Retina (tissue), 1 donor: Measurements from ENCODE around the gene UVSSA.

Experiments
- DNase-seq: peaks from one replicate; pipeline ENCODE4 v3.0.0-alpha.2; 2016

The UVSSA gene, protein sequence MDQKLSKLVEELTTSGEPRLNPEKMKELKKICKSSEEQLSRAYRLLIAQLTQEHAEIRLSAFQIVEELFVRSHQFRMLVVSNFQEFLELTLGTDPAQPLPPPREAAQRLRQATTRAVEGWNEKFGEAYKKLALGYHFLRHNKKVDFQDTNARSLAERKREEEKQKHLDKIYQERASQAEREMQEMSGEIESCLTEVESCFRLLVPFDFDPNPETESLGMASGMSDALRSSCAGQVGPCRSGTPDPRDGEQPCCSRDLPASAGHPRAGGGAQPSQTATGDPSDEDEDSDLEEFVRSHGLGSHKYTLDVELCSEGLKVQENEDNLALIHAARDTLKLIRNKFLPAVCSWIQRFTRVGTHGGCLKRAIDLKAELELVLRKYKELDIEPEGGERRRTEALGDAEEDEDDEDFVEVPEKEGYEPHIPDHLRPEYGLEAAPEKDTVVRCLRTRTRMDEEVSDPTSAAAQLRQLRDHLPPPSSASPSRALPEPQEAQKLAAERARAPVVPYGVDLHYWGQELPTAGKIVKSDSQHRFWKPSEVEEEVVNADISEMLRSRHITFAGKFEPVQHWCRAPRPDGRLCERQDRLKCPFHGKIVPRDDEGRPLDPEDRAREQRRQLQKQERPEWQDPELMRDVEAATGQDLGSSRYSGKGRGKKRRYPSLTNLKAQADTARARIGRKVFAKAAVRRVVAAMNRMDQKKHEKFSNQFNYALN

DNA sequence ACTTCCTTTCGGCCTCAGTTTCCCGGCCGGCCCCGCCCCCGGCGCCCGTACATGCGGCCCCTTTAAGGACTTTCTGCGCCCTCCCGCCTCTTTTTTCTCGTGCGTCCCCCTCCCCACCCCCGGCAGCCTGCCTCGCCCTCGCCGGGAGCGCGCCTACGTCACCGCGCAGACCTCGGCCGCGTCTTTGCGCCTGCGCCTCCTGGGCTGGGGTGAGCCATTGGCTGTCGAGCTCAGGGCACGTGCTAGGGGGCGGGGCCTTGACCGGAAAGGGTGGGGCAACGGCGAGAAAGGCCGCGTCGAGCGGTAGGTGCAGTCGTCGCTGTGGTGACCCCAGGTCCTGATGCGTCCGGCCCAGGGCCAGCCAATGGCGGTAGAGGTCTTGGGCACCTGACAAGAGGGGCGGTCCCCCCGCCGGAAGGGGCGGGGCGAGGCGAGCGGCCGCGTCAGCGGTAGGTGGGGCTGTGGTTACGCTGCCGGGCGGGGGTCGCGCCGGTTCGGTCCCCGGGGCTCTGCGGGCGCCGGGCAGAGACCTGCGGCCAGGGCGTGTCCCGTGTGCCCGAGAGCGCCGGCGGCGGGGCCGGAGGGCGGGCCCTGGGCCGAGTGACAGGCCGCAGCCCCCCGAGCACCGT, at the start of gene UVSSA:
UVSSA (plus strand) TSS at position 428 of the 629 bp plus-strand sequence. CDS start 884 bp downstream, outside the sequence.
- peak; percentile 99 for DNase-seq

DNA sequence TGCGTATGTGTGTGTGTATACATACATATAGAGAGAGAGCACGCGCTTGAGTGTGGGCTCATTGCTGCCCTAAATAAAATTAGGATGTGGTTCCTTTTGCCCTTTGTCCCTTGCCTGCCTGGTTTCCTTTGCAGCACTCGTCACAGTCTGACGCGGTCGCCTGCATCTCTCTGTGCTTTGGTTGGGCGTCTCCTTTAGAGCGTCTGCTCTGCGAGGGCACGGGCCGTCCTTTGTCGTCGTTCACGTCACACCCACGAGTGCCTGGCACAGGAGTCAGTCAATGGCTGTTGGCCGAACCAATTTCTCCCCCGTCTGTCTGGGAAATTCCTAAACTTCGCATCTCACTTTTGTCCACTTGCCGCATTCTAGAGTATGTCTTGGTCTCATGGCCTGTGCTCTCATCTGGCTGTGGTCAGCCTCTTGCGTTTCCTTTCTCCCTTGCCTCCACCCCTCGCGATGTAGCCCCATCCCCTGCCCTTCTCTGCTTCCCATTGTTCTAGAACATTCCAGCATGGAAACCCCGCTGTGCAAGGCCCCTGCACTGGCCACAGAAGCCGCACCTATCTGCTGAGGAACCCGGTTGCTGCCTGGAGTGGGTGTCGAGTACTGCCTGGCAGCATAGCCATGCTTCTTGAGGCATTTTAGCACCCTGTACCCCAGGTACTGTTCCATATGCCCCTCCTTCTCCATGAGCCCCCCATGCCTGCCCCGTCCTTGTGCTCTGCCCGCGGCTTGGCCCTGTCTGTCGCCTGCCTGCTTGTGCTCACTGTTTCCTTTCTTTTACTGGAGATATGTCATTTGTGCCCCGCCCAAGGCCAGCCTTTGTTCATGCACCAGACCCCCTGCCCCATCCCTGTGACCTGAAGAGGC, 49.3 kb upstream of the UVSSA start:
- DNase-seq: no peak

DNA sequence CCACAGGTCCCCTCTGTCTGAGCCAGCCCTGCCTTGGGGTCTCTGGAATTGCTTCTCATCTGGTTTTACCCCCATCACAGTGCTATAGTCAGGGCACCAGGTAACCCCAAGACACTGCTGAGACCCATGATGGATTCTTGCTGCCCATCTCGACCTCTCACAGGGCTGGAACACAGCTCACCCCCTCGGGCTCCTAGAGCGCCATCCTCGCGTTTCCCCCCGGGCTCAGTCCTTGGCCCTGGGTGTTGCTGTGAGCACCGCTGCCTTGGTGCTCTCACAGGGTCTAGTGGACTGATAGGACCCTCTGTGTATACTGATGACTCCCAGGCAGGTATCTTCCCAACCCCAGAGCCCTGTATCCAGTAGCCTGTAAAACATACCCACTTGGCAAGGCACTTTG, 48.5 kb upstream of the UVSSA start:
- DNase-seq: no peak

DNA sequence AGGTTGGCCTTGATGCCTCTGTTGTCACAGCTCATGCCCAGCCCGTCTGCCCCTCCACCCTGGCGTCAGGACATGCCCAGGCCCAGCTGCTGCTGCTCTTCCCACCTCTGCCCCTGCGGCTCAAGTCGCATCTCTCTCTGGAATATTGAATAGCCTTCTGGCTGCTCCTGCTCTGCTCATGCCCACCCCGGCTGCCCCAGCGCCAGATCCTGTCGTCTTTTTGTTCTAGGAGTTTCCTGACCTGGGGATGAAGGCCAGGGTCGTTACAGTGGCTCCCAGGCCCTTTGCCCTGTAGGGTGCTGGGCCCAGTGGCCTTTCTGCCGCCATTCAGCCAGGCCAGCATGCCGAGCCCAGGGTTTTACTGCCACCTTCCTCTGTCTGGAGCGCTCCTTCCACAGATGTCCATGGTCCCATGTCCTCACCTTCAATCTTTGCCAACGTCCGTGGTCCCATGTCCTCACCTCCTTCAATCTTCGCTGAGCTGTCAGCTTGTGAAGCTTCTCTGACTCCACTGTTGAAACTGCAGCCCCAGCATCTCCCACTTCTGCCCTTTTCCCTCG, 47.6 kb upstream of the UVSSA start:
- no peak for DNase-seq

DNA sequence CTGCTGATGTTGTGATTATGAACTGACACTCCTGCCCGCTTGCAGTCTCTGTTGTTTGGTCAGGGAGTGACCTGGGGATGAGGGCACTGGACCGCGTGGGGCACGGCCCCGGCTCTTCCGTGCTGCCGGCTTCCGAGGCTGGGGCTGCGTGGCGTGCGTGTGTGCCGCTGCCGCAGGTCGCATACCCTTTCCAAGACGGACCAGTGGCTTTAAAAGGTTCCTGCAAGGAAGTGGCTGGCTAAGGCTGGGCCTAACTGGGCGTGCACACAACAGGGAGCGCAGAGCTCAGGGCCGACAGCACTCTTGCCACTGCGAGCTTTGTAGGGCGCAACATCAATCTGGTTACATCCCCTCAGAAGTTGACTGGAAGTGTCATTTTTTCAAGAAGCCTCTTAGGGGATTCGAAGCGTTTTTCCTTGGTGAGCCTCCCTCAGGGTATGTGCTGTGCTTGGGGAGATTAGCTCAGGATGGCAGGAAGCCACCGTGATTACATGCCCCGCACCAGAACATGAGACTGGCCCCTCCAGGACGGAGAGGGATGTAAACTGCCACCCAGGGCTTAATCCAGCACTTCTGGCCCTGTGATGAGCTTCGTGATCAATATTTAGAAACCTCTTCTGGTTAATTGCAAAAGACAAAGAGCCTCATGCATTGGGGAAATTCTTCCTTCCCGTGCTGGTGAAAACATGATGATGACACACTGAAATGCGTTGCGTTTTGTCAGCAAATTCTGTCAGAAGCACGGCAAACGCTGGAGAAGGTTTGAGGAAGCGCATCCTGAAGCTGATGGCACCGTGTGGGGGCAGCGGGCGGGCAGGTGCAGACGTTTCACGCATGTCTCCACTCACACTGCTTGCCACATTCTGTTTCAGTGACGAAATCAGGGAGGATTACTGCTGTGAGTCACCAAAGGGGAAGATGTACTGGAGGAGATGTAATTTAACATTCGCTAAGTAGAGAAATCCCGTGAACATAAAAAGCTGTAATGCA, 46.2 kb upstream of the UVSSA start:
- no peak for DNase-seq

DNA sequence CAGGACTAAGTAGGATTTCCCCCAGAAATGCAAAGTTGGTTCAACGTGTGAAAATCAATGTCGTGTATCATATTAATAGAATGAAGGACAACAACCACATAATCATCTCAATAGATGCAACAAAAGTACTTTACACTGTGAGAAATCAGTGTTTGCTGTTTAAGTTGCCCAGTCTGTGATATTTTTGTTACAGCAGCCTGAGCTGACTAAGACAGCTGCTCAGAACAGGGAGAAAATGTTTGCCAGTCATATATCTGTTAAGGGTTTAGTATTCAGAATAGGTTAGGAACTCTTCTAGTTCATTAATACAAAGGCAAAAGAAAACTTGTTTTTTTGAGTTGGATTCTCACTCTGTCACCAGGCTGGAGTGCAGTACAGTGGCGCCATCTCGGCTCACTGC, 44.8 kb upstream of the UVSSA start:
- DNase-seq: no peak

DNA sequence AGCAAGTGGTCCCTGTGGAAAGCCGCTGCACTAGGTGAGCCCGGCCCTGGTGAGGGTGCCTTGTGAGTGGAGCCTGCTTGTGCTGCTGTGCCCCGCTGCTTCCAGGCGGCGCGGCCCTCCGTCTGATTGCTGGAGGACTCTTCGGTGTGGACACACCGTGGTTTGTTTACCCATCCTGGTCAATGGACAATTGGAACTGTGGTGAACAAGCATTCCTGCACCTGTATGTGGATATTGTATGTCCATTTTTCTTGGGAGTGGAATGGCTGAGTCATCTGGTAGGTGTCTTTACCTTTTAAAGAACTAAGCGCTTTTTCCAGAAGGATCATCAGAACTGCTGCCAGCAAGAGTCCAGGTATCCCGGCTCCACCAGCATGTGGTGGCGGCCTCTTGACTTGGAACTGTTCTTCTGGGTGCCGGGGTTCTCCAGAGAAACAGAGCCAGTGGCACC, 41.7 kb upstream of the UVSSA start:
- DNase-seq: no peak

DNA sequence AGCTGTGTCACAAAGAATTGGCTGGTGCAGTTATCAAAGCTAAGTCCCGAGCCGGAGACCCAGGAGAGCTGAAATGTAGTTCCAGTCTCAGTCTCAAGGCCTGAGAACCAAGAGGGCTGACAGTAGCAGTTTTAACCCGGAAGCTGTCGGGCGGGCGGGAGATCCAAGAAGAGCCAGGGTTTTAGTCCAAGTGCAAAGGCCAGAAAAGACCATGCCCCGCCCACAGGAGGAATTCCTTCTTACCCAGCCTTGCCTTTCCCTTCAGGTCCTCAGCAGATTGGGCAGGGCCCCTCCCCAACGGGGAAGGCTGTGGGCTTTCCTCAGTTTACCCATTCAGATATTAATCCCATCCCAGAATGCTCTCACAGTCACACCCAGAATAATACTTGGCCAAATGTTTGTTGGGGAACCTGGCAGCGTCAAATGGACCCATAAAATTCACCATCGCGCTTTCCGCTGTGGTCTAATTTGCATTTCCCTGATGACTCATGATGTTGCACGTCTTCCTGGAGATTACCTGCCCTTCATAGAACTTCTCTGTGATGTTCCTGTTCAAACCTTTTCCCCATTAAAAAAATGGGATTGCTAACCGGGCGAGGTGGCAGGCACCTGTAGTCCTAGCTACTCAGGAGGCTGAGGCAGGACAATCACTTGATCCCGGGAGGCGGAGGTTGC, 41.1 kb upstream of the UVSSA start:
- no peak for DNase-seq

DNA sequence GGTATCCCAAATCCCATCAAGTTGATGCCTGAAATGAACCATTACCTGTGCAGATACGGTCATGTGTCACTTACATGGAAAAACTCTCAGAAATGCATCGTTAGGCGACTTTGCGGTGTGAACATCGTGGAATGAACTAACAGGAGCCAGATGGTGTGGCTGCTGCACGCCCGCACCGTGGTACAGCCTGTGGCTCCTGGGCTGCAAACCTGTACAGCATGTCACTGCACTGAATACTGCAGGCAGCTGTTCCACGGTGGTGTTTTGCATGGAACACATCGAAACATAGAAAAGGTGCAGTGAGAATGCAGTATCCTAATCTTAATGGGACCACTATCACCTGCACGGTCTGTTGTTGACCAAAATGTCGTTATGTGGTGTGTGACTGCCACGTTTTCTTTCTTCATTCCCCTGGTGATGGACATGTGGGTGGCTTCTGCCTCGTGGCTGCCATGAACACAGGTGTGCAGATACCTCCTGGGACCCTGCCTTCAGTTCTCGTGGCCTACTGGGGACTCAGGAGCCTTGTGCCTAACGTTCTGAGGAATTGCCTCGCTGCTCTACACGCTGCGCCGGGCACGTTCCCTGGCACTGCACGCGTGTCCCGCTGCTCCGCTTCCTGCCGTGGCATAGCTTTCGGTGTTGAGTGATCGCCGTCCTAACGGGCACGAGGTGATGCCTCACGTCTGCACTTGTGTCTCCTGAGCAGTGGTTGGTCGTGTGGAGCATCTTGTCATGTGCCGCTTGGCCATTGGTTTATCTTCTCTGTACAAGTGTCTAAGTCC, 38.9 kb upstream of the UVSSA start:
- DNase-seq: no peak

DNA sequence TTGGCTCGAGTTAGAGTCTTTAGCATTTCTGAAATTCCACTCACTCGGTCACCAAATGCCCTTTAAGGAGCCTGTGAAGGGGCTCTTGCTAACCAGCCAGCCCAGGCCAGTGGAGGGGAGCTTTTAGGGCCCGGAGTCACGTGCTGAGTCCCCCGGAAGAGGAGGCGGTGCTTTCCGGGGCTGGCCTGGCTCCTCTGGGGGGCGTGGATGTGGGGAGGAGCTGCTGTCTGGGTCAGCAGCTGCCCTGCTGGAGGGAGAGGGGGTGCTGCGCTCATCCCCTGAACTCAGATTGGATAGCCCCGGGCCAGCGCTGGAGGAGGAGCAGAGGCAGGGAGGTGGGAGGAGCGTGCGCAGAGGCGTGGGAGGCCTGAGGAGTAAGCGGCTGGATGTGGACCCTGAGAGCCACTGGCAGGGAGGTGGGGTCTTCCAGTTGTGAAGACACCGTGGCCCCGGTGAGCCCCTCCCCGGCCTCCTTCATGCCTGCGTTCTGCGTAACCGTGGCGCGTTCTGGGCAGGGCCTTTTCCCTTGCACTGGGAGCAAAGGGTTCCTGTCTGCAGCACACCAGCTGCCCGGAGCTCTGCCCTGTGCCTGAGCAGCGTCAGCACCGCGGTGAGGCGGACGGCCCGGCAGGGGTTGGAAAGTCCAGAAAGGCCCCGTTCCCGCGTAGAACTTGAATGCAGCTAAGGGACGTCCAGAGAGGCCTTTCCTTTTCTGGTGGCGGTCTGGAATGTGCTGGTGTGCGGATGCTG, 37.6 kb upstream of the UVSSA start:
- DNase-seq: peak; percentile 90

DNA sequence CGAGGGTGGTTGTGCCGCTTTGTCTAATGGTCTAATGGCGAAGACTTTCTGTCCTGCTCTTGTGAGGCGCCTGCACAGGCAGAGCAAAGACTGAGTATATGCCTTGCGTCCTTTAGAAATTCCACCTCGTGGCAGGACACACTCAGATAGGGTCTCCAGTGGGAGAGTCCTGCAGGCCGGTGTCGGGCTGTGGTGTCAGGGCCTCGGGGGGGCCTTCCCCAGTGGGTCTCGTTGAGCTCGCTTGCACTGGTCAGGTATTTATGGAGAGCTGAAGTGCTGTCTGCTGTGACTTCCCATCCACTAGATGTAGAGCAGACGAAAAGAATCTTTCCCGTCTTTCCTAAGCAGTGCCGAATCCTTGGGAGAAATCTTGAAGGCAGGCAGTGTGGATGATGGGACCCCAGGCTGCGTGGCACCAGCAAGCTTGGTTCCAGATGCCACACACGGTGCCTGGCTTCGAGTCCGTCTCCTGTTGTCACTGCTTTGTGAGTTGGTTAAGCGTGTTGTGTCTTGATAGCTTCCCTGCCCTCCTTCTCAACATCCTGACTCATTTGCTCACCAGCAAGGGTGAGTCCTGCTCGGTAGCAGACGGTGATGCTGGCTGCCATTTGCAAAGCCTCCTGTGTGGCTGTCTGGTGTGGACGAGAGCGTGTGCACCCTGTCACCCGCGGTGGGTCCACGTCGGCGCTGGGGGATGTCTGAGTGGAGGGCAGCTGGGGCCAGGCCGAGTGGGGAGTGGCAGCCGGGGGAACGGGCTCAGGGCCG, 36.8 kb upstream of the UVSSA start:
- DNase-seq: no peak

DNA sequence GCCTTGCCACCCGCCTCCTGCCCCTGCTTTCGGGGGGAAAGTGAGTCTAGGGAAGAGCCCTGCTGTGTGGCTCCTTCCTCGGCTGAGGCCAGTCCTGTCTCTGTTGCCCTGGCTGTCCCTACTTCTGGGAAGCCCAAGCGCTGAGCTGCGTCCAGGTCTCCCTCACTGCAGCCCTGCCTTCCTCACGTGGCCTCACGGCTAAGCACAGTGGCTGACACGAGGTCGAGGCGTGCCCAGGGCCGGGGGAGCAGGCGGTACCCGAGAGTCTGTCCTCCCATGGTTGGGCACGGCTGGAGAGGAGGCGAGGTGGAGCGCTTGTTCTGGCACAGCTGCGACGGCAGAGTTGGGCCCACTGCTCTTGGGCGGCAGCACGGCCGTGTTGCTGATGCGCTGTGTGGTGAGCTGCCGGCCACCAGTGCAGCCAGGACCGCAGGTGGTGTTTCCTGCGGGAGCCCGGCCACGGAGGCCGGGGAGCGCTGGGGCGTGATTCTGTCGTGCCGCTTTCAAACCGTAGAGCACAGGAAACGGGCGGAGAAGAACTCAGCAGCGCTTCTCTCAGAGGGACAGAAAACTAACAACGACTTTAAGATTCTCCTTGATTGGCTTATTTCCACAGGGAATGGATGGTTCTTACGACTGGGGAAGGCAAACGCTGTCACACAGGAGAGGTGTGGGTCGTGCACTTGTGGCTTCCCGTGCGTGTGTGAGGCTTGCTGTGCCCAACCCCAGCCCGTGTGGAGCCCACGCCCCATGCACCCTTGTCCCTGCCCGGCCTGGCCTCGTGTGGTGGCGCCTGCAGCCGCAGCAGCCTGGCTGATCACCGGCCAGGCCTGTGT, 36.0 kb upstream of the UVSSA start:
- DNase-seq: no peak

DNA sequence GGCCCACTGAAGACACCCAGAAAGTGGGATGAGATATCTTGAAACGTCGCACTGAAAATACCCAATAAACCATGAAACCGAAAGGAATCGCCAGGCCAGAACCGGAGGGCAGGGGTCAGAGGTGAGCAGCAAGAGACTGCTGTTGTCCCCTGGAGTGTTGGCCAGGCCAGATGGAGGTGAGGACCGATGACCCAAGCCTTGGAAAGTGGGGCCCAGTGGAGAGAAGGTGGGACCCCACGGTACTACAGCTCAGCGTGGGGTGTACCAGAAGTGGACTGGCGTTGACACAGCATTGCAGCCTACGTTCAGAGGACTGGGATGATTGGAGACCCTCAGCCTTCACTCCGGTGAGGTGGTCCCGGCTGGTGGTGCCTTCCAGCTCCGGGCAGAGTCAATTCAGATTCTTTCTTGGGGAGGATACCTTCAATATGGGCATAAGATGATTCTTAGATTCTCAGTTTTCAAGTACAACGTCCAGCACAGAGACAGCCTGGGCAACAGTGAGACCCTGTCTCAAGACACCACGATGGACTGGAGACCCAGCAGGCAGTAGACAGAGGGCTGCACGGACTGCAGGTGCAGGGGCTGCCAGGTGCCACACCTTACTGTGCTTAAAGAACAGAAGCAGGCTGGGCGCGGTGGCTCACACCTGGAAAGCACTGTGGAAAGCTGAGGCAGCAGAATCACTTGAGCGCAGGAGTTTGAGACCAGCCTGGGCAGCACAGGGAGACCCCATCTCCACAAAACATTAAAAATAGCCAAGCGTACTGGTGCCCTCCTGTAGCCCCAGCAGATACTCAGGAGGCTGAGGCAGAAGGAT, 34.0 kb upstream of the UVSSA start:
- DNase-seq: no peak

DNA sequence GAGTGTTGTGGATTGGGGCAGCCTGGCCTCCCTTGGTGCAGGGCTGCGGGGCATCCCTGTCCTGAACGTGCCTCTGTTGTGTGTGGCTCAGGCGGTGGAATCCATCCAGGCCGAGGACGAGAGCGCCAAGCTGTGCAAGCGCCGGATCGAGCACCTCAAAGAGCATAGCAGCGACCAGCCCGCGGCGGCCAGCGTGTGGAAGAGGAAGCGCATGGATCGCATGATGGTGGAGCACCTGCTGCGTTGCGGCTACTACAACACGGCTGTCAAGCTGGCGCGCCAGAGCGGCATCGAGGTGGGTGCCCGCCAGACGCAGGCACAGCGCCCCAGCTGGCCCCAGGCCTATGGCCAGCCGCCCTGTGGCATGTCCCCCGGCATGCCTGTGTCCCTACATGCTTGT, 31.7 kb upstream of the UVSSA start:
- DNase-seq: no peak

DNA sequence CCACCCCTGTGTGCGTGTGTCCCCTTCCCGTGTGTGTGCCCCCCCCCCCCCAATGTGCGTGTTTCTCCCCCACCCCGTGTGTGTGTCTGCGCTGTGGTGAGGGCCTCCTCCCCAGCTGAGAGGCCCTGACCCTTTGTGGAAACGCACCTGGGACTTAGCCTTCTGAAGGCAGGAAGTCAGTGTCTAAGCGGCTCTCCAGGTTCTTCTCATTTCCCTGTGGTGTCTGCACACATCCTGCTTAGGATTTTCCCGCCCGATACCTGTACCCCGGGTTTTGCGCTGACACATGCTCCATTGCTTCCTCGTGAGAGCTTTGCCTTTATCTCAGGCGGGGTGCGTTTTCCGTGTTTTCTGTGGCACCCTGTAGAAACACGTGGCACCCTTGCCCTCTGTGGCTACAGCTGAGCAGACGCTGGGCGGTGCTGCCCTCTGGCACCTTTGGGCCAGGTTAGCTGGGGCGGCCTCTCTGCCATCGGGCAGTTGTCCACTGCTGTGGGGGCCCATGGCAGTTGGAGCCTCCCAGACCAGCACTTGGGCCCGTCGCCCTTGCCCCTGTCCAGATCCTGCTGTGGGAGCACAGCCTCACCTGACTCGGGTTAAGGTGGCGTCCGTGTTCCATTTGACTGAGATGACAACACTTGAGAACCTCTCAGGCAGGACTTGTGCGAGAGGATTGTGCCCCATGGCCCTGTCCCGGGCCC, 31.0 kb upstream of the UVSSA start:
- no peak for DNase-seq
